NCI-H2171 treated with DMSO at 0.1 percent for 48 hours (cell line): ENCODE data around the gene MRPL22.
"Not testable (repeated sequence)": the region's sequence is repeated elsewhere in the genome, so short reads cannot be mapped to it uniquely, and the experiment has no call there.

Source experiments
- DNase-seq: peaks from one replicate; lab custom pipeline; 2025; lab: John Stamatoyannopoulos, UW

MRPL22 gene

DNA sequence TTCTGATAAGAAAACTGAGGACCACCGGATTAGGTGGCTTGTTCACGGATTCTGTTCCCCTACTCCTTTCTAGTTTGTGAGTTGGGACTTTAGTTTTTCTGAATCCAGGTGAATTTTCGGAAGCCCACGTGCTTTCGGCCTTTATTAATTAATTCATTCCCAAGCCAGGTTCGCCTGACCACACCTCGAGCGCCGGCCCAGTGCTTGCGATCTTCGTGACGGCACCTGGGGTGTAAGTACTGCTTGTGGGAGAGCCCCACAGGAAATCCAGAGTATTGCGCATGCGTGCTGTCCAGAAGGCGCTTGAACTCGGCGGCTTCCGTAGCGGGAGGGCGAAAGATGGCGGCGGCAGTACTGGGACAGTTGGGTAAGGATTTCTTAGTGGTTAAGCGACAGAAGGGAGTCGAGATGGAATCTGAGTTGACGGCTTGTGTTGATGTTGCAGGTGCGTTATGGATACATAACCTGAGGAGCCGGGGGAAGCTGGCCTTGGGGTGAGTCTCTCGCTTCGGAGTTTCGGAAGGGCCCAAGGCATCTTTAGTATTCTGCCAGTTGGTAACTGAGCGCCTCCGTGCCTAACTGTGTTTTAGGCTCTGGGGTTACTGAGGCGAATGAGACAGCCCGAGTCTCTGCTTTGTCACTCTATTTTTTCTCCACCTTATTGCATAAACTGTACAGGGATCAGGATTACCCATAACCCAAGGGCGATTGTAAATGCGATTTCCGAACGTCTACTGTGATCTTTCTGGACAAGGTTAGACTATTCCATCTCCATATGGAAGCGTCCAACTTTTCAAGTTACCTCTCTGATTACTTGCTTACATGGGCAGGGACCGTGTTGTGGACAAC lies at the start of gene MRPL22:
Gene MRPL22 (plus strand): TSS at position 302 of the 849 bp plus-strand sequence. CDS start 38 bp downstream, at position 340.
- peak; percentile 87 for DNase-seq

DNA sequence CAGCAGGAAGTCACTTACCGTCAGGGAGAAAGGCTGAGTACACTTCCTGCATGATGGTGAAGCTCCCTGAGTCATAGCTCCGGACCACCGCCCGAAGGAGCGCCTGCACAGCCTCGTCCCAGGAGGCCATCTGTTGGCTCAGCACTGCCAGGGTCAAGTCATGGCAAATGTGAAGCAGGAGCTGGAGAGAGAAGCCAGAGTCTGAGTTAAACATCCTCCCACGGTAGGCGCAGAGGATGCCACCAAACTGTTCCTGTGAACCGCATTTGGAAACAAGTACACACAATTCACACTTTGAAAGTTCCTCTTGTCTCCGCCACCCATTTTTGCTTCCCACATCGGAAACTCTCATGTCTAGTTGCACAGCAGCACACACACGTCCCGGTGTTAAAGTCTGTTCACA lies 48.5 kb upstream of the MRPL22 start:
- DNase-seq: no peak

DNA sequence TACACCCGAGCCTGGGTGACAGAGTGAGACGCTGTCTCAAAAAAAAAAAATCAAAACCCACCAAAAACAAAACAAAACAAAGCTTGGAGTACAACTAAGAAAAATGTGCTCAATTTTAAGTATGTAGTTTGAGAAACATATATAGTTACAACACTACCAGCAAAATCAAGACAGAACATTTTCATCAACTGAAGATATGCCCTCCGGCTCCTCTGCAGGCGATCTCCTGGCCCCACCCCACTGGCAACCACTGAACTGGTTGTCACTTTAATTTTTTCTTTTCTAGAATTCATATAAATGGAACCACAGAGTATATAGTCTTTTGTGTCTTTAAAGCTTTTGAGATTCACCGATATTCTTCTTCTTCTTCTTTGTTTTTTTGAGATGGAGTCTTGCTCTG lies 47.5 kb upstream of the MRPL22 start:
- DNase-seq: no peak

DNA sequence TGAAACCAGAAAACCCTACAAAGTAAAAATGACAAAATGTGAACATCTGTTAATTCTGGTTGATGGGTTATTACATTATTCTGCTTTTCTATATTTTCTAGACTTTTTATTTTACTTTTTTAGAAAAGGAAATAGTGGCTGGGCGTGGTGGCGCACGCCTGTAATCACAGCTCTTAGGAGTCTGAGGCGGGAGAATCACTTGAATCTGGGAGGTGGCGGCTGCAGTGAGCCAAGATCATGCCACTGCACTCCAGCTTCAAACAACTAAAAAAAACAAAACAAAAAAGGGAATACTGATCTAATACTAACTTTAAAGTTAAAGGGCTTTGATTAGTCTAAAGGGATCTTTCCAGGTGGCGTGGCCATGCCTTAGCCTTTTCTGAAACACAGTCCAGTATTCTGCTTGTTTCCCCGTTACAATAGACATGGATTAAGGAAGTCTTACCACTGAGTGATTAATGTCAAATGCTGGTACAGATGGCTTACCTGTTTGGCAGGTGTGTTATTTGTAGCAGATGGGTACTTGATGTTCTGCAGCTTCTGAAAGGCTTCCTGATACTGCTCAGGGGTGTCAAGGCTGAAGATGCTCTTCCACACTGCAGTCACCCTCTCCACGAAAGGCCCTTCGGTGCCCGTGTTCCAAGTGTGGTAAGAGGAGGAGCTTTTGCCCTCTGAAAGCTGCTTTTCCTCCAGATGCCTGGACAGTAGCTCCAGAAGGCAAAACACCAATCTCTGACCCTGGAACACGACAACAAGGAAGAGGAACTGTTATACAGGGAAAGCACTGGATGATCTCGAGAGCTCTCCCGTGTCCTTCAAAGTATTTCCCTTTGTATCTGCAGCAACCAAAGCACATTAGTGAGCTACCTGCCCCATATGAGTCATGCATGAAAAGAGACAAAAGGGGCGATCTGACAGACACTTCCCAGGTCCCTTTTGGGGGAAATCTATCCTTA lies 45.0 kb upstream of the MRPL22 start:
- DNase-seq: no peak

DNA sequence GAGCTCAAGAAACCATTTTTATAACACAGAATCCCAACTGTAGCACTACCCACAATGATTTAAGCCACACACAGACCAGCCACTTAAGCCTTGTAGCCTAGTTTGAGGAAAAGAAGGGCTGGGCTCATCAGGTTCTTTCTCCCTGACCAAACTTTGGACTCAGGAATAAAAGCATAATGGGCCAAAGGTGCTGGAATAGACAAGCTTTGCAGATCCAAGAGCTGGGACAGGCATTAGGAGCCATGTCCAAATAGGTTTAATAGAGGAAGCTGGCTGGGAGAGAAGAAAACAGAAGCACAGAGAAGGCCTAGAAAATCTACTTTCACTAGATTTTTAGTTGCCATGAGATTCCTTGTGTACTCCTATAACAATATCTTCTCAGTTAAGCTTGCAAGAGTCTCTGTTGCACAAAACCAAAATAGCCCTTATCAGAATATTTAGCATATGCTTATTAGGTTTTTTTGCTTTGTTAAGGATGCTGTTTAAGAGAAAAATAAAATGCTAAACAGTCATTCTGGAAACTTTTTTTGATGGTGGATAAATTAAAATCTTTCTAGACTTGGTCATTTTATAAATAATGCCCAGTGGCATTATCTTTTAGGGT lies 44.2 kb upstream of the MRPL22 start:
- no peak for DNase-seq

DNA sequence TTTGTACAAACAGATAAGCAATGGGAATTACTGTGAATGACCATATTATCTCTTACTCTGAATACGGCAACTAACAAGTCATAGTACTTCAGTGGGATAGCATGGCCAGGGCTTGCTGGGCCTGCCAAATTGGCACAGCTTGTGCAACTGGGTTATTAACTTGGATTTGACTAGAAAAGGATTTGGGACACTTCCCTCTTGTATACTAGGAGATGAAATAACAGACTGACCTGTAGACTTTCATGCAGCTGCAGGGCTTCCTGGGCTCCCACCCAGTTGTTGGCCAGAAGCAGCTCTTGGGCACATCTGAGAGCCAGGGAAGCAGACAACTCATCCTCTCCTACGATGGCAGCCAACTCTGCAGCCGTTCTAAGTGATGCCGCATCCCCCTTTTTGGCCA lies 42.7 kb upstream of the MRPL22 start:
- no peak for DNase-seq

DNA sequence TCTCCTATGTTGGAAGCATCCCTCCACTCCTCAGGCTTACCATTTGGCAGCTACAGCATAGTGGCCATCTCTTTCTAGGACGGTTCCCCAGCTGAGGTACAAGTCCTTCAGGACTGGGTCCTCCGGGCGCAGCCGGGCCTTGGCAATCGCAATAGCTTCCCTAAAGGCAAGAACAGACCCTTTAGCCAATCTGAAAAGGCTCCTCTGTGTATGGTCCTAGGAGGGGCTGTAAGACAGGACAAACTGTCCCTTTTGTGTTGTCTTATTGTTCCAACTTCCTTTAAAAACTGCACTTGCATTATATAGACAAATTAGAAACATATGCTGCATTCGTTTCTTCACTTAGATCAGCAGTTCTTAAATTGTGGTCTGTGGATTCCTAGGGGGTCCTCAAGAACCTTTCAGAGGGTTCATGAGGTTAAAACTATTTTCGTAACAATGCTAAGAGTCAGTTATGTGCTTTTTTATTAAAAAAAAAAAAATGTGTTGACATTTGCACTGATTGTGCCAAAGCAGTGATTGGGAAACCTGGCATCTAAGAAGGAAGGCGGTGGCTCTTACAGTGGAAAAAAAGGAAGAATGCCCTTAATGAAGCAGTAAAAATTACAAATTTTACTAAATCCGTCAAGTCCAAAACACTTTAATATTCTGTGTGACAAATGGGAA lies 41.6 kb upstream of the MRPL22 start:
- DNase-seq: no peak

DNA sequence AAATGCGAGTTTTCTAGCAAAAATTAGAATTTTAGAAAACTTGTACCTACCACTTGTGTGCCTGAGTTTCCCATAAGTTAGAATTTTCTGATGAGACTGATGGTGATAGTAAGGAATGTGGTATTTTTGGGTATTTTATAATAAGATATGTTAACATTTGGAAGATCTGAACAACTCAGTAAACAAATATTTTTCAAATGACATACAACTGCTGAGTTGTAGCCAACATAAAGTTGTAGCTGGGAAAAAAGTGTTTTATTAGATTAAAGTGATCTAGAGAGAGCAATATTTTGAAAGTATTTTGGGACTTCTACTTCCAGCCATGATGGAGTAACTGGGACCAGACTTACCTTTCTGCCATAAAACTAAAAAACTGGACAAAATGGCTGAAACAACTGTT lies 40.8 kb upstream of the MRPL22 start:
- no peak for DNase-seq

DNA sequence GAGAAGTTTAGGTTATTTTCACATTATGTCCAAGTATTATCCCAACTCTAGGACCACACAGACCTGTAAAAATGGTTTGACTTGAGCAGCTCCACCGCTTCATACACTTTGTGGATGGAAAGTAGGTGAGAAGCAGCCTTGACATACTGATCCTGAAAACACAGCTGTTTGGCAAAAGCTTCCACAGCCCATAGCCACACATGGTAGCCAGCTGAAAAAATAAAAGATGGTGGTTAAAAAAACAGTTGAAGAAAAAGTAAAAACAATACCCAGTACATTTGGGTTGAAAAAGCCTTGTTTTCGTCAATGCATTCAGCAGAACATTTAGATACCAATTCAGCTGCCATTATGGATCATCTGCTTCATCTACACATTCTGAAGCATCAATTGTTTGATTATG lies 39.6 kb upstream of the MRPL22 start:
- no peak for DNase-seq

DNA sequence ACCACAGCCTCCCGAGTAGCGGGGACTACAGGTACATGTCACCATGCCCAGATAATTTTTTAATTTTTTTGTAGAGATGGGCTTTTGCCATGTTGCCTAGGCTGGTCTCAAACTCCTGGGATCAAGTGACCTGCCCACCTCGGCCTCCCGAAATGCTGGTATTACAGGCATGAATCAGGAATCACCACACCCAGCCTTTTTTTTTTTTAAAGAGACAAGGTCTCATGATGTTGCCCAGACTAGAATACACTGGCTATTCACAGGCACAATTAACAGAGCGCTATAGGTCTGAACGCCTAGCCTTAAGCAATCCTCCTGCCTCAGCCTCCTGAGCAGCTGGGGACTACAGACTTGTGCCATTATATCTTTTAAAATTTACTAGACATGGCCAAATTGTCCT lies 39.0 kb upstream of the MRPL22 start:
- DNase-seq: no peak

DNA sequence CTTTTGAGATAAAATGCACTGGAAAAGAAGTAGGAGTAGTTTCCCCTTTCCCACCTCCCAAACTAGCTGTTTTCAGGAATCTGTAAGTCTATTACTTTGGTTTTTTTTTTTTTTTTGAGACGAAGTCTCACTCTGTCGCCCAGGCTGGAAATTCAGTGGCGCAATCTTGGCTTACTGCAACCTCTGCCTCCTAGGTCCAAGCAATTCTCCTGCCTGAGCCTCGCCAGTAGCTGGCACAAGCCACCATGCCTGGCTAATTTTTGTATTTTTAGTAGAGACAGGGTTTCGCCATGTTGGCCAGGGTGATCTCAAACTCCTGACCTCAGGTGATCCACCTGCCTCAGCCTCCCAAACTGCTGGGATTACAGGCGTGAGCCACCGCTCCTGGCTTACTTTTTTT lies 35.3 kb upstream of the MRPL22 start:
- DNase-seq: not testable (repeated sequence)

DNA sequence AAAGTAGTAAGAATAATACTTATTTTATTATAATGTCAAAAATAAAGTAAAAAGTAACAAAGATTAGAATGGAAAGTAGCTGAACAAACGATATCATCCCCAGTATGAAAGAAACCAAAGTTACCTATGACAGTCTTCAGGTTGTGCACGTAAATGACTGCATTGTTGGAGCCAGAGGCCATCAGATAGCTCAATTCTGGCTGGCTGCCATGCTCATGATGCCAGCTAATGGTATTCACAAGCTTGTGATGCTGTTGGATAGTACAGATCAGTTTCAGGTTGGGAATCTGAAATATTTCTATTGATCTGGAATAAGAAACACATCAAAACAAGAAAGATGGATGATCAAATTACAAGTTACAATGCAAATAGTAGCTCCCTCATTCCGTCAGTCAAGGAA lies 24.0 kb upstream of the MRPL22 start:
- DNase-seq: no peak

DNA sequence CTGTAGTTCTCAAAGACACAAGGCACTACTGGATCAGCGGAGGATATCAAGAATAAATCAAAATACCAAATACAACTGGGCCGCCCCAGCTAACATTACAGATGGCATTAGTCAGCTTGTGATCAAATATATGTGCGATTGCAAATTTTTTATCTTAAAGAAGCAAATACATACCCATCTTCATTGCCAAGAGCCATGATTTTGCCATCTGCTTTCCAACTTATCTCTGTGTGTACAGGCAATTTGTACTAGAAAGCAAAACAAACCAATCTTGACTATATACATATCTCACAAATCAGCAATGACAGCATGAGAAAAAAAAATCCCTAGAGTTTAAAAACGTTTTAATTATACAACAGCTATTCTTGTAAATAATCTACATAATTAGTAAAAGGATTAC lies 23.1 kb upstream of the MRPL22 start:
- no peak for DNase-seq

DNA sequence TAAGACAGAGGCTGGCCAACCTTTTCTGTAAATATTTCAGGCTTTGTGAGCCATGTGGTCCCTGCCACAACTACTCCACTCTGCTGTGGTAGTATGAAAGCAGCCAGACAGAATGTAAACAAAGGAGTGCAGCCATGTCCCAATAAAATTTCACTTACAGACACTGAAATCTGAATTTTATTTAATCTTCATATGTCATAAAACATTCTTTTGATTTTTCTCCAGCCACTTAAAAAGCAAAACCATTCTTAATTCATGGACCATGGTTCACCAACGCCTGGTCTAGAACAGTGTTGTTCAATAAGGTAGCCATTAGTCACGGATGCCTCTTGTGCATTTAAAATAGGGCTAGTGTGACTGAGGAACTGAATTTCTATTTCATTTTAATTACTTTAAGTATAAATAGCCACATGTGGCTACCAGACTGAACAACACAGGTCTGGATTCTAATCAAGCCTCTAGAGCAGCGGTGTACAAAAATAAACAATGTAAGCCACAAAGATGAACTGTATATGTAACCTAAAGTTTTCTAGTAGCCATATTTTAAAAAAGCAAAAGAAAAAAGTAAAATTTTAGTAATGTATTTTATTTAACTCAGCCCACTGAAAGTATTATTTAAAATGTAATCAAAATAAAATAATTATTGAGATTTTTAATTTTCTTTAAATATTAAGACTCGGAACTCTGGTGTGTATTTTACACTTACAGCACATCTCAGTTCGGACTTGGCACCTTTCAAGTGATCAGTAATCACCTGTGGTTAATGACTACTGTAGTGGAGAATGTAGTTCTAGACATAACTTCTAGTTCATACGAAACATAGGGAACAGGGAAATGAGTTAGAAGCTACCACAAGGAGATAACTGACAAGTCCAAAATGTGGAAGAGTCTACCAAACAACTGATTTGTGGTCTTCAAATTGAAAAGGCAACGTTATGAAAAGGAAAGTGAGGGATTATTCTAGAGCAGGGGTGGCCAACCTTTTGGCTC lies 17.1 kb upstream of the MRPL22 start:
- no peak for DNase-seq

DNA sequence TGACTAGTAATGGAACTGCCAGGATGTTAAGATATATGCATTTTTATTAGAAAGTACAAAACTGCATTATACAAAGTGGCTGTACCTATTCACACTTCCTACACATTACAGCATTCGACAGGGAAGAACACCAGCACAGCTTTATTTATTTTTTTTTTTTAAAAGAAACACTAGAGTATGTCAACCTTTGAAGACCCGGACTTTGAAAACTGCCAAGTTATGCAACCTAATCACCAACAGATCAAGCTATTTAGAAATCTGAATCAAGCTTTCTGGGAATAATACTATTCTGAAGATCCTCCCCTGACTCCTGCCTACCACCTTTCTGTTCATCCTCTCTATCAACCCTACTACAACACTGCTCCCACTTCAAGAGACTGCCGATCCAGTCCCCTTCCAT lies 7.3 kb upstream of the MRPL22 start:
- no peak for DNase-seq

DNA sequence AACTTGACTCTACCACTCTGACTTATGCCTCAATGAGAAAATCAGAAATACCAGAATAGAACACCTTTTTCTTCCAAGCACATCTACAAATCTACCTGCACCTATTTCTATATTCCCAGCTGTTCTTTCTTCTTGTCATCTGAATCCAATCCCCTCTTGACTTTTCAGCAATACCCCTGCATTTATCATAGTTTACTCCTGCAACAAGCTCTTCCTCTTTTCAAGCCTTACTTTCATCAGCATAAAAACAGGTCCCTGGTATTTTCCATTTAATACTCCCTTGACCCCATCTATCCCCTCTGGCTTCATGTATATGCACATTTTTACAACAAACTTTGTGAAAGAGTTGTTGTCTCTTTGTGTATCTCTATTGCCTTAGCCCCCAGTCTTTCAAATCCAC lies 6.0 kb upstream of the MRPL22 start:
- no peak for DNase-seq

DNA sequence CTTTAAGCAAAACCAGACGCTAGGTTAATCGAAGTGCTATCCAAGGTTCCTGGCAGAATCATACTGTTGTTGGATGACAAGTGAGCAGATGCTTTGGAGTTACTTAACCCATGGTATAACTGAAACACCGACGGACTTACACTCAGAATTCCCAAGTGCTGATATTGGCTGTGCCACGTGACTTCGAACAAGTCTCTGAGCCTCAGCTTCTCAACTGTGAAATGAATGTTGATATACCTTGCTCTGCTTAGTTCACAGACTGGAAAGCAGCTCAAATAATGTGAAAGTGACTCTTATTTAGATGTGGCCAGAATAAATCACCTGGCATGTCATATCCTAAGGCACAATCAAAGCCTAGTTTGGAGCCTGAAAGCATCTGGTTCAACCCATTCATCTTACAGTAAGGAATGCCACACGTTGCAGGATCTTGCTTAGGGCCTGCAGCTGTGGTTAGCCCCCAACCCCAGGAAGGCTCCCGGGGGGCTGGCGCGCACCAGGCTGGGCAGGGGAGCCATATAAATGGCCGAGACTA lies 3.6 kb upstream of the MRPL22 start:
- DNase-seq: no peak

DNA sequence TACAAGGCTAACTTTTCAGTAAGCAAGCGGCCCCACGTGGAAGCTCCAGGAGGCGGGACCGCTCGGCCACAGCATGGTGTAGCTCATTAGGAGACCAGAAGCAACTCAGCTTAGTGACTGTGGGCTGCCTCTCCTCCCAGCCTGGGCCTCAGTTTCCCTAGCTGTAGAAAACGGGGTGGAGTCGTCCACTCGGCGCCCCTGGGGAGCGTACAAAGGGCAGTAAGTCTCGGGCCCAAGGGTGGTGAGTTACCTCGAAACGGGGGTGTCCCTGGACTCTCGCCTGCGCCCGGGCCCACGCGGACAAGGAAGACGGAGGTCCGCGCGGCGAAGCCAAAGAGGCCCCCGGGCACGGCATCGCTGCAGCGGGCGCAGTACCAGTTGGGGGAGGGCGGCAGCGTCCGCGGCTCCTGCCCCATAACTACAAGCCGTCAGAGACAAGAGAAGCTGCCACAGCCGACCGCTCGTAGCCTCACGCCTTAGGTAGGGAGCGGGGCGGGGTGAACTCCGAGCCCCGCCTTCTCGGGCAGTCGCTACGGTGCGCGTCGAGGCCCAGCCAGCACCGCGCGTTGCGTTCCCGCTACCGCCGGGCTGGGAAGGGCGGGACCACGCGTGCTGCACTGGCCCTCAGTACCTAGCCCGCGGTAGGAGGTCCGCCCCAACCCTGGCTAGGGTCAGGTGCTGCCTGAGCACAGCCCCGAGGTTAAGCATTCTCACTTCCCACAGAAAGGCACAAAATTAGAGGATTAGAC lies 3.0 kb upstream of the MRPL22 start, which contains the start of gene GEMIN5:
Gene GEMIN5 (minus strand): TSS at position 494 of the 749 bp plus-strand sequence. CDS start 78 bp downstream, at position 416.
- peak; percentile 60 for DNase-seq

DNA sequence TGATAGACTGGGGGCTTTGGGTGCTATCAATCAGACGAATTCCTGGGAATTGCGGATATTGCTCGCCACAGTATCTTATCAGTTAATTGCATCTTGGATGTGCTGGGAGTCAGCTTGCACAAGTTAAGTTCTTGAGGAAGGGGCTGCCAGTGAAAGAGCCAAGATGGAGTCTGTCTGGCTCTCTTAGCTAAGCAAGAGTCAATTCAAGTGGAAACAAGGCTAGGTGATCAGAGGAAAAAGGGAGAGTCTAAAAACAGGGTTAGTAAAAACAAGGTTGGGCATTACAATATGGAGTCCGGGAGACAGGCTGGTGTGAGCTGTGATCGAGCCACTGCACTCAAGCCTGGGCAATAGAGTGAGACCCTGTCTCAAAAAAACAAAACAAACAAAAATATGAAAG lies 1.5 kb upstream of the MRPL22 start:
- DNase-seq: not testable (repeated sequence)

DNA sequence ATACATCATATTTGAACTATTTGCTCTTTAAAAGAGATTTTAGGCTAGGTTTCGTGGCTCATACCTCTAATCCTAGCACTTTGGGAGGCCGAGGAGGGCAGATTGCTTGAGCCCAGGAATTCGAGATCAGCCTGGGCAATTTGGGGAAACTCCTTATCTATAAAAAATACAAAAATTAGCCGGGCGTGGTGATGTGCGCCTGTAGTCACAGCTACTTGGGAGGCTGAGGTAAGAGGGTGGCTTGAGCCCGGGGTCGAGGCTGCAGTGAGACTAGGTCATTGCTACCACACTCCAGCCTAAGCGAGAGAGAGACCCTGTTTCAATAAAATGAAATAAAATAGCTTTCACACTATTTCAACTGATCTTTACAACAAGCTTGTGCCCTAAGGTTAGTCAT lies 500 bp upstream of the MRPL22 start:
- DNase-seq: no peak
